K562 (cell line): ENCODE results near the gene GPATCH4. TPM values are rescaled to one million over a fixed set of nuclear protein-coding genes. Genes with fewer than 3 reads are reported as not detected.

Source experiments
- CAMTA2 ChIP-seq: fragments of 250-450 bp; sonication (Bioruptor Pico); conservative IDR thresholded peaks from 2 replicates; pipeline ENCODE4 v1.5.1; 2022
- CBX3 ChIP-seq, 2 experiments: IDR thresholded peaks; 1 replicate in 1 of 2; 2 replicates in 1 of 2; pipeline ENCODE4 v1.6.1; 2012; ENCODE audit warnings: inconsistent platforms in 2 of 2, low read length in 2 of 2, borderline replicate concordance in 1 of 2, control low read depth in 1 of 2
- CC2D1A ChIP-seq: fragments of 450-650 bp; IDR thresholded peaks from 2 replicates; pipeline ENCODE4 v1.6.1; 2017; ENCODE audit warnings: mild to moderate bottlenecking
- E2F5 ChIP-seq: sonication (generic); formaldehyde crosslinking; IDR thresholded peaks from 2 replicates; pipeline ENCODE4 v1.8.0; 2022; ENCODE audit warnings: mild to moderate bottlenecking, missing genetic modification reagents
- ETS1 ChIP-seq: conservative IDR thresholded peaks from 2 replicates; pipeline ENCODE4 v1.6.1; 2011; ENCODE audit warnings: low read depth, mild to moderate bottlenecking, low read length; ENCODE audit not compliant: control insufficient read depth
- FOXK2 ChIP-seq, 2 experiments: fragments of 450-650 bp; IDR thresholded peaks in 1 of 2; conservative IDR thresholded peaks in 1 of 2; 2 replicates each; pipeline ENCODE4 v1.6.1; 2016; ENCODE audit warnings: low read depth in 2 of 2, mild to moderate bottlenecking in 1 of 2
- KLF13 ChIP-seq: fragments of 450-650 bp; IDR thresholded peaks from 2 replicates; pipeline ENCODE4 v1.6.1; 2016; ENCODE audit warnings: missing genetic modification characterization, low read depth, mild to moderate bottlenecking, missing compliant biosample characterization, moderate library complexity, borderline replicate concordance
- MNT ChIP-seq, 2 experiments: fragments of 450-650 bp; conservative IDR thresholded peaks; 2 replicates each; pipeline ENCODE4 v1.6.1; 2017; ENCODE audit warnings: mild to moderate bottlenecking in 2 of 2, moderate library complexity in 2 of 2
- POU5F1 ChIP-seq: fragments of 150-350 bp; IDR thresholded peaks from 2 replicates; pipeline ENCODE4 v1.6.1; 2014; ENCODE audit warnings: borderline replicate concordance, low read length, low read depth, mild to moderate bottlenecking; ENCODE audit not compliant: partially characterized antibody
- SPI1 ChIP-seq: IDR thresholded peaks from 2 replicates; pipeline ENCODE4 v1.6.1; 2011; ENCODE audit warnings: low read depth, low read length, control low read depth, borderline replicate concordance
- USF2 ChIP-seq: sonication (generic); formaldehyde crosslinking; IDR thresholded peaks from 2 replicates; pipeline ENCODE4 v1.5.0; 2020; ENCODE audit warnings: missing genetic modification reagents
- ZNF174 ChIP-seq: fragments of 250-450 bp; sonication (Bioruptor Pico); IDR thresholded peaks from 2 replicates; pipeline ENCODE4 v1.4.0; 2020; ENCODE audit warnings: mild to moderate bottlenecking
- ZNF239 ChIP-seq: fragments of 250-450 bp; sonication (Bioruptor Pico); IDR thresholded peaks from 2 replicates; pipeline ENCODE4 v1.4.0; 2020; ENCODE audit warnings: mild to moderate bottlenecking
- ZNF407 ChIP-seq: fragments of 450-650 bp; IDR thresholded peaks from 2 replicates; pipeline ENCODE4 v1.6.1; 2016; ENCODE audit warnings: low read depth
- polyA plus RNA-seq, 8 experiments: library from polyadenylated mRNA; depleted of rRNA in 4 of 8; stranded (reverse) in 5 of 8; unstranded in 3 of 8; fragments of >200 nt; fragmentation: Nextera tagmentation in 2 of 8; fragmentation: Illumina TruSeq in 1 of 8; extraction: Ambion mirVana in 2 of 8; extraction: Trizol in 1 of 8; gene quantifications; 2 replicates each; pipeline versions ENCODE4 v1.2.1 to v1.2.3, GENCODE V29; 2011 to 2014; ENCODE audit warnings: inconsistent platforms in 1 of 8, missing spikeins in 1 of 8
- total RNA-seq, 7 experiments: library from RNA; depleted of rRNA in 6 of 7; stranded (reverse); fragments of >200 nt in 6 of 7; fragmentation: Illumina TruSeq in 2 of 7; extraction: Trizol in 2 of 7; gene quantifications; 2 replicates each; pipeline versions ENCODE4 v1.2.1 to v1.2.3, GENCODE V29; 2011 to 2021; ENCODE audit warnings: low replicate concordance in 1 of 7

Gene GPATCH4
- total and polyA plus RNA-seq, 9 of the 15 experiments (the other 6 are each of a cell fraction or from before 2014, with no cell fraction given): 43.7 to 105 (median 76.5) TPM

- TF ChIP-seq ETS1 (no peak), CC2D1A (no peak), CAMTA2 (no peak), E2F5 (CRISPR knock-in tag) (no peak), SPI1 (no peak), FOXK2 (conservative IDR thresholded peaks at IDR 0.05 in 1 of 2, IDR thresholded peaks at IDR 0.05 in 1 of 2; ENCODE audit: low read depth in 2 of 2) (no peak), POU5F1 (no peak), CBX3 (IDR thresholded peaks at IDR 0.05; ENCODE audit: borderline replicate concordance in 1 of 2, low read length in 2 of 2) (no peak), ZNF239 (CRISPR knock-in tag) (no peak), ZNF407 (no peak), USF2 (CRISPR knock-in tag) (no peak), ZNF174 (CRISPR knock-in tag) (no peak), KLF13 (tag) (no peak), MNT (conservative IDR thresholded peaks at IDR 0.05) (no peak)
These were observed 8.9 kb downstream of the GPATCH4 start (continued) for GRCh38 chr1:156592158-156592909.
